ENCODE measurements around the gene FANCI. TPM values are rescaled to one million over a fixed set of nuclear protein-coding genes. Genes with fewer than 3 reads are reported as not detected.

The FANCI gene
- total RNA-seq, 1 donor from 2014 or later = 11.2 TPM

GRCh38 chr15:89303986-89304385 is 60.2 kb downstream of the FANCI start:
- Mint-ChIP-seq H3K4me3 (ENCODE audit: unreplicated experiment) (no peak overlapping the region), H3K36me3 (ENCODE audit: low read depth) (peaks cover 4% of the 10 kb centered on the region), H3K9me3 (ENCODE audit: low read depth) (no peaks in the 10 kb centered on the region), H3K4me1 (ENCODE audit: low read depth) (peaks cover 15% of the 10 kb centered on the region), H3K27me3 (ENCODE audit: low read depth) (no peaks in the 10 kb centered on the region), H3K27ac (ENCODE audit: unreplicated experiment) (no peak overlapping the region)
- TF ChIP-seq CTCF (IDR thresholded peaks at IDR 0.05) = no peak
- no peak for DNase-seq (ENCODE audit: low spot score)

- H3K27me3 Mint-ChIP-seq (ENCODE audit: low read depth) = no peaks in the 10 kb centered on the region
- H3K4me1 Mint-ChIP-seq (ENCODE audit: low read depth) = peaks cover 15% of the 10 kb centered on the region
- no peak overlapping the region for H3K4me3 Mint-ChIP-seq (ENCODE audit: unreplicated experiment)
- H3K27ac Mint-ChIP-seq (ENCODE audit: unreplicated experiment) = no peak overlapping the region
- peaks cover 4% of the 10 kb centered on the region for H3K36me3 Mint-ChIP-seq (ENCODE audit: low read depth)
- TF ChIP-seq CTCF (IDR thresholded peaks at IDR 0.05) = no peak
- no peak for DNase-seq (ENCODE audit: low spot score)
- no peaks in the 10 kb centered on the region for H3K9me3 Mint-ChIP-seq (ENCODE audit: low read depth)
These were observed 61.6 kb downstream of the FANCI start for GRCh38 chr15:89305395-89305794.

- H3K27ac Mint-ChIP-seq (ENCODE audit: unreplicated experiment) = peak overlapping the region; percentile 66
- TF ChIP-seq CTCF (IDR thresholded peaks at IDR 0.05) = no peak
- peaks cover 25% of the 10 kb centered on the region for H3K4me1 Mint-ChIP-seq (ENCODE audit: low read depth)
- H3K4me3 Mint-ChIP-seq (ENCODE audit: unreplicated experiment) = no peak overlapping the region
- DNase-seq (ENCODE audit: low spot score) = no peak
- no peaks in the 10 kb centered on the region for H3K9me3 Mint-ChIP-seq (ENCODE audit: low read depth)
- peaks cover 4% of the 10 kb centered on the region for H3K36me3 Mint-ChIP-seq (ENCODE audit: low read depth)
- no peaks in the 10 kb centered on the region for H3K27me3 Mint-ChIP-seq (ENCODE audit: low read depth)
These were observed 63.3 kb downstream of the FANCI start for GRCh38 chr15:89307046-89307587.

GRCh38 chr15:89307791-89308190 is 64.0 kb downstream of the FANCI start:
- DNase-seq (ENCODE audit: low spot score) = no peak
- Mint-ChIP-seq H3K27me3 (ENCODE audit: low read depth) (no peaks in the 10 kb centered on the region), H3K27ac (ENCODE audit: unreplicated experiment) (peak overlapping the region; percentile 66), H3K4me3 (ENCODE audit: unreplicated experiment) (no peak overlapping the region), H3K36me3 (ENCODE audit: low read depth) (peaks cover 4% of the 10 kb centered on the region), H3K9me3 (ENCODE audit: low read depth) (no peaks in the 10 kb centered on the region), H3K4me1 (ENCODE audit: low read depth) (peaks cover 27% of the 10 kb centered on the region)
- no peak for TF ChIP-seq CTCF (IDR thresholded peaks at IDR 0.05)

GRCh38 chr15:89308236-89308635 is 64.5 kb downstream of the FANCI start:
- H3K27ac Mint-ChIP-seq (ENCODE audit: unreplicated experiment) = peak overlapping the region; percentile 66
- peaks cover 27% of the 10 kb centered on the region for H3K4me1 Mint-ChIP-seq (ENCODE audit: low read depth)
- no peak for DNase-seq (ENCODE audit: low spot score)
- peaks cover 5% of the 10 kb centered on the region for H3K36me3 Mint-ChIP-seq (ENCODE audit: low read depth)
- H3K27me3 Mint-ChIP-seq (ENCODE audit: low read depth) = no peaks in the 10 kb centered on the region
- H3K4me3 Mint-ChIP-seq (ENCODE audit: unreplicated experiment) = no peak overlapping the region
- TF ChIP-seq CTCF (IDR thresholded peaks at IDR 0.05) = no peak
- H3K9me3 Mint-ChIP-seq (ENCODE audit: low read depth) = no peaks in the 10 kb centered on the region
